Liver (tissue), 2 donors: ENCODE data around the gene GIT2.

Experiments
- FOXA1 ChIP-seq: IDR thresholded peaks from 2 replicates; pipeline ENCODE4 v1.6.1; 2016; ENCODE audit warnings: antibody characterized with exemption
- TF ChIP-seq, protein P1 (sequence below): fragments of 150-350 bp; IDR thresholded peaks from 2 replicates; pipeline ENCODE4 v1.5.1; 2017; ENCODE audit warnings: improper control_type of control experiment, low read depth, low read length; ENCODE audit not compliant: missing input control
- TF ChIP-seq, protein P2 (sequence below): IDR thresholded peaks from 2 replicates; pipeline ENCODE4 v1.6.1; 2016; ENCODE audit warnings: antibody characterized with exemption
- donor health status: healthy.

GRCh38 chr12:109950625-109951024, 45.5 kb downstream of the GIT2 start:
- no peak for TF ChIP-seq FOXA1
- TF ChIP-seq, protein P1, sequence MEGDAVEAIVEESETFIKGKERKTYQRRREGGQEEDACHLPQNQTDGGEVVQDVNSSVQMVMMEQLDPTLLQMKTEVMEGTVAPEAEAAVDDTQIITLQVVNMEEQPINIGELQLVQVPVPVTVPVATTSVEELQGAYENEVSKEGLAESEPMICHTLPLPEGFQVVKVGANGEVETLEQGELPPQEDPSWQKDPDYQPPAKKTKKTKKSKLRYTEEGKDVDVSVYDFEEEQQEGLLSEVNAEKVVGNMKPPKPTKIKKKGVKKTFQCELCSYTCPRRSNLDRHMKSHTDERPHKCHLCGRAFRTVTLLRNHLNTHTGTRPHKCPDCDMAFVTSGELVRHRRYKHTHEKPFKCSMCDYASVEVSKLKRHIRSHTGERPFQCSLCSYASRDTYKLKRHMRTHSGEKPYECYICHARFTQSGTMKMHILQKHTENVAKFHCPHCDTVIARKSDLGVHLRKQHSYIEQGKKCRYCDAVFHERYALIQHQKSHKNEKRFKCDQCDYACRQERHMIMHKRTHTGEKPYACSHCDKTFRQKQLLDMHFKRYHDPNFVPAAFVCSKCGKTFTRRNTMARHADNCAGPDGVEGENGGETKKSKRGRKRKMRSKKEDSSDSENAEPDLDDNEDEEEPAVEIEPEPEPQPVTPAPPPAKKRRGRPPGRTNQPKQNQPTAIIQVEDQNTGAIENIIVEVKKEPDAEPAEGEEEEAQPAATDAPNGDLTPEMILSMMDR, result no peak
- TF ChIP-seq, protein P2, sequence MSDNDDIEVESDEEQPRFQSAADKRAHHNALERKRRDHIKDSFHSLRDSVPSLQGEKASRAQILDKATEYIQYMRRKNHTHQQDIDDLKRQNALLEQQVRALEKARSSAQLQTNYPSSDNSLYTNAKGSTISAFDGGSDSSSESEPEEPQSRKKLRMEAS, result no peak
